ENCODE results near the gene ZNF804A.

GRCh38 chr2:184799379-184799778, 201.1 kb downstream of the ZNF804A start:
- no peak for TF ChIP-seq CTCF (IDR thresholded peaks at IDR 0.05; ENCODE audit: insufficient read depth, low read depth, low read length)
- TF ChIP-seq EZH2 (IDR thresholded peaks at IDR 0.05; ENCODE audit: insufficient read depth, low read length), result no peak

All from astrocyte (in vitro differentiated cells and primary cell).